ENCODE results near the gene CTNNB1.

CTNNB1 gene

GRCh38 chr3:41192885-41193284 is 6.4 kb upstream of the CTNNB1 start:
- DNase-seq (ENCODE audit: low read depth in 2 of 2, low spot score in 1 of 2): no peak

GRCh38 chr3:41193794-41194539 is 5.3 kb upstream of the CTNNB1 start:
- no peak for DNase-seq (ENCODE audit: low read depth in 2 of 2, low spot score in 1 of 2)

- DNase-seq (ENCODE audit: low read depth in 2 of 2, low spot score in 1 of 2): no peak
Measured at GRCh38 chr3:41194701-41195100, 4.6 kb upstream of the CTNNB1 start.

GRCh38 chr3:41195946-41196345 is 3.4 kb upstream of the CTNNB1 start:
- no peak for DNase-seq (ENCODE audit: low read depth in 2 of 2, low spot score in 1 of 2)

- no peak for DNase-seq (ENCODE audit: low read depth in 2 of 2, low spot score in 1 of 2)
Measured at GRCh38 chr3:41196499-41197410, 2.5 kb upstream of the CTNNB1 start.

- no peak for DNase-seq (ENCODE audit: low read depth in 2 of 2, low spot score in 1 of 2)
Measured at GRCh38 chr3:41198046-41198445, 1.3 kb upstream of the CTNNB1 start.

GRCh38 chr3:41198526-41198925 is 779 bp upstream of the CTNNB1 start:
- no peak for DNase-seq (ENCODE audit: low read depth in 2 of 2, low spot score in 1 of 2)

- no peak for DNase-seq (ENCODE audit: low read depth in 2 of 2, low spot score in 1 of 2)
Measured at GRCh38 chr3:41199866-41200668, 762 bp downstream of the CTNNB1 start.

- no peak for DNase-seq (ENCODE audit: low read depth in 2 of 2, low spot score in 1 of 2)
Measured at GRCh38 chr3:41200669-41201021, 1.3 kb downstream of the CTNNB1 start.

GRCh38 chr3:41202075-41202833 is 2.9 kb downstream of the CTNNB1 start:
- no peak for DNase-seq (ENCODE audit: low read depth in 2 of 2, low spot score in 1 of 2)

GRCh38 chr3:41202834-41203345 is 3.6 kb downstream of the CTNNB1 start:
- DNase-seq (ENCODE audit: low read depth in 2 of 2, low spot score in 1 of 2): no peak

- DNase-seq (ENCODE audit: low read depth in 2 of 2, low spot score in 1 of 2): no peak
Measured at GRCh38 chr3:41204369-41204768, 5.1 kb downstream of the CTNNB1 start.

- no peak for DNase-seq (ENCODE audit: low read depth in 2 of 2, low spot score in 1 of 2)
Measured at GRCh38 chr3:41205591-41205990, 6.3 kb downstream of the CTNNB1 start.

- no peak for DNase-seq (ENCODE audit: low read depth in 2 of 2, low spot score in 1 of 2)
Measured at GRCh38 chr3:41207355-41207754, 8.1 kb downstream of the CTNNB1 start.

- no peak for DNase-seq (ENCODE audit: low read depth in 2 of 2, low spot score in 1 of 2)
Measured at GRCh38 chr3:41208507-41209220, 9.4 kb downstream of the CTNNB1 start.

- DNase-seq (ENCODE audit: low read depth in 2 of 2, low spot score in 1 of 2): no peak
Measured at GRCh38 chr3:41209646-41210045, 10.3 kb downstream of the CTNNB1 start.

GRCh38 chr3:41210966-41211365 is 11.7 kb downstream of the CTNNB1 start:
- no peak for DNase-seq (ENCODE audit: low read depth in 2 of 2, low spot score in 1 of 2)

- DNase-seq (ENCODE audit: low read depth in 2 of 2, low spot score in 1 of 2): no peak
Measured at GRCh38 chr3:41212088-41212487, 12.8 kb downstream of the CTNNB1 start.

GRCh38 chr3:41213588-41213987 is 14.3 kb downstream of the CTNNB1 start:
- DNase-seq (ENCODE audit: low read depth in 2 of 2, low spot score in 1 of 2): no peak

GRCh38 chr3:41216422-41216821 is 17.1 kb downstream of the CTNNB1 start:
- DNase-seq (ENCODE audit: low read depth in 2 of 2, low spot score in 1 of 2): no peak

Data from stimulated activated CD8-positive, alpha-beta memory T cell treated with anti-CD3 and anti-CD28 coated beads, Interleukin-4, amount 100 ng/mL, for 1 hour (primary cell).